ENCODE results near the gene ZNF850. TPM values are rescaled to one million over a fixed set of nuclear protein-coding genes. Genes with fewer than 3 reads are reported as not detected.

The ZNF850 gene
- total RNA-seq, 5 donors from 2014 or later (not counting 1 experiment from before 2014, with no cell fraction given), result 1.5 to 5.7 (median 4.7) TPM

- H3K4me3 Mint-ChIP-seq, result no peak overlapping the region
- no peaks in the 10 kb centered on the region for H3K4me1 ChIP-seq (ENCODE audit: control insufficient read depth in 1 of 2, extremely low read depth in 1 of 2, insufficient read depth in 2 of 2, low read length in 2 of 2)
- peaks cover 7 to 42% of the 10 kb centered on the region in 2 donors for H3K36me3 ChIP-seq (ENCODE audit: control insufficient read depth in 2 of 2, extremely low read depth in 1 of 2, insufficient read depth in 1 of 2, low read length in 1 of 2)
- H3K27ac ChIP-seq (ENCODE audit: low read length), result no peak overlapping the region
- ChIA-PET CTCF (no interaction called here), POLR2A (no interaction called here)
- H3K36me3 Mint-ChIP-seq, result peaks cover 65% of the 10 kb centered on the region
- H3K9me3 Mint-ChIP-seq, result peaks cover 21 to 49% (median 38%) of the 10 kb centered on the region in 3 donors
- H3K27ac Mint-ChIP-seq, result no peak overlapping the region
- ATAC-seq (replicated peaks in 1 of 4) (no peak), DNase-seq (peak in 1 of 35 experiments; percentile 0)
- H3K9me3 ChIP-seq, result peaks cover 44% of the 10 kb centered on the region
- no peaks in the 10 kb centered on the region for H3K4me1 Mint-ChIP-seq
- no peaks in the 10 kb centered on the region for H3K27me3 Mint-ChIP-seq
- WGBS (ENCODE audit: insufficient coverage), result no CpG with 5 or more reads among the region's 10 CpGs
- no peaks in the 10 kb centered on the region for H3K27me3 ChIP-seq (replicated peaks in 1 of 2; ENCODE audit: control insufficient read depth in 2 of 2, extremely low read depth in 1 of 2, insufficient read depth in 2 of 2, low read length in 1 of 2)
- peak overlapping the region in 1 of 2 donors; percentile 20 for H3K4me3 ChIP-seq (ENCODE audit: control insufficient read depth in 1 of 2, extremely low read depth in 1 of 2, low read length in 1 of 2)
Observed at GRCh38 chr19:36719687-36720556, 52.7 kb downstream of the ZNF850 start.

GRCh38 chr19:36709423-36709822 is 63.2 kb downstream of the ZNF850 start:
- no peak overlapping the region for H3K27ac ChIP-seq (ENCODE audit: low read length)
- POLR2A ChIA-PET, result no interaction called here
- DNase-seq (no peak), ATAC-seq (replicated peaks in 1 of 4) (no peak)
- Mint-ChIP-seq H3K9me3 (peaks cover 19 to 60% (median 54%) of the 10 kb centered on the region in 3 donors), H3K27me3 (no peaks in the 10 kb centered on the region), H3K36me3 (peaks cover 97% of the 10 kb centered on the region), H3K27ac (no peak overlapping the region), H3K4me3 (no peak overlapping the region), H3K4me1 (no peaks in the 10 kb centered on the region)
- CTCF ChIA-PET, result no interaction called here
- peaks cover 16% of the 10 kb centered on the region for H3K9me3 ChIP-seq
- H3K4me3 ChIP-seq (ENCODE audit: control insufficient read depth in 1 of 2, extremely low read depth in 1 of 2, low read length in 1 of 2), result no peak overlapping the region
- WGBS (ENCODE audit: insufficient coverage), result 100% methylated on average over 1 of the region's 2 CpGs
- no peaks in the 10 kb centered on the region for H3K27me3 ChIP-seq (replicated peaks in 1 of 2; ENCODE audit: control insufficient read depth in 2 of 2, extremely low read depth in 1 of 2, insufficient read depth in 2 of 2, low read length in 1 of 2)
- H3K36me3 ChIP-seq (ENCODE audit: control insufficient read depth in 2 of 2, extremely low read depth in 1 of 2, insufficient read depth in 1 of 2, low read length in 1 of 2), result peaks cover 28 to 35% of the 10 kb centered on the region in 2 donors
- H3K4me1 ChIP-seq (ENCODE audit: control insufficient read depth in 1 of 2, extremely low read depth in 1 of 2, insufficient read depth in 2 of 2, low read length in 2 of 2), result no peaks in the 10 kb centered on the region

GRCh38 chr19:36707134-36707533 is 65.5 kb downstream of the ZNF850 start:
- ATAC-seq (replicated peaks in 1 of 4), result no peak
- WGBS (ENCODE audit: insufficient coverage), result no CpG with 5 or more reads among the region's 2 CpGs
- Mint-ChIP-seq H3K4me3 (no peak overlapping the region), H3K36me3 (peaks cover 88% of the 10 kb centered on the region), H3K27ac (no peak overlapping the region), H3K4me1 (no peaks in the 10 kb centered on the region), H3K27me3 (no peaks in the 10 kb centered on the region), H3K9me3 (peaks cover 15 to 58% (median 51%) of the 10 kb centered on the region in 3 donors)
- Histone ChIP-seq H3K9me3 (peaks cover 15% of the 10 kb centered on the region), H3K36me3 (ENCODE audit: control insufficient read depth in 2 of 2, extremely low read depth in 1 of 2, insufficient read depth in 1 of 2, low read length in 1 of 2) (peaks cover 12 to 15% of the 10 kb centered on the region in 2 donors), H3K4me1 (ENCODE audit: control insufficient read depth in 1 of 2, extremely low read depth in 1 of 2, insufficient read depth in 2 of 2, low read length in 2 of 2) (no peaks in the 10 kb centered on the region), H3K4me3 (ENCODE audit: control insufficient read depth in 1 of 2, extremely low read depth in 1 of 2, low read length in 1 of 2) (no peak overlapping the region), H3K27me3 (replicated peaks in 1 of 2; ENCODE audit: control insufficient read depth in 2 of 2, extremely low read depth in 1 of 2, insufficient read depth in 2 of 2, low read length in 1 of 2) (no peaks in the 10 kb centered on the region), H3K27ac (ENCODE audit: low read length) (no peak overlapping the region)
- CTCF ChIA-PET, result no interaction called here
- POLR2A ChIA-PET, result no interaction called here
- no peak for DNase-seq

- peaks cover 55% of the 10 kb centered on the region for H3K36me3 Mint-ChIP-seq
- CTCF ChIA-PET, result no interaction called here
- peaks cover 3 to 33% of the 10 kb centered on the region in 2 donors for H3K36me3 ChIP-seq (ENCODE audit: control insufficient read depth in 2 of 2, extremely low read depth in 1 of 2, insufficient read depth in 1 of 2, low read length in 1 of 2)
Observed at GRCh38 chr19:36688058-36688457, 84.5 kb downstream of the ZNF850 start.

GRCh38 chr19:36687214-36688056 is 85.2 kb downstream of the ZNF850 start, which contains the start of gene ZNF567:
ZNF567 (plus strand) TSS chr19:36687612; CDS start chr19:36694868, 7,256 bp downstream.
- H3K36me3 Mint-ChIP-seq, result peaks cover 54% of the 10 kb centered on the region
- Histone ChIP-seq H3K9me3 (no peaks in the 10 kb centered on the region), H3K27me3 (replicated peaks in 1 of 2; ENCODE audit: control insufficient read depth in 2 of 2, extremely low read depth in 1 of 2, insufficient read depth in 2 of 2, low read length in 1 of 2) (no peaks in the 10 kb centered on the region), H3K27ac (ENCODE audit: low read length) (peak within 1 kb of the TSS; percentile 71), H3K4me3 (ENCODE audit: control insufficient read depth in 1 of 2, extremely low read depth in 1 of 2, low read length in 1 of 2) (peak within 1 kb of the TSS; percentile 81 to 86), H3K36me3 (ENCODE audit: control insufficient read depth in 2 of 2, extremely low read depth in 1 of 2, insufficient read depth in 1 of 2, low read length in 1 of 2) (peaks cover 0 to 27% of the 10 kb centered on the region in 2 donors), H3K4me1 (ENCODE audit: control insufficient read depth in 1 of 2, extremely low read depth in 1 of 2, insufficient read depth in 2 of 2, low read length in 2 of 2) (peaks cover 11 to 22% of the 10 kb centered on the region in 2 experiments)
- no peaks in the 10 kb centered on the region for H3K27me3 Mint-ChIP-seq
- ATAC-seq (replicated peaks in 1 of 4) (peak; percentile 93 to 97 (median 95)), DNase-seq (peak; percentile 90 to 99 (median 93))
- H3K9me3 Mint-ChIP-seq, result peaks cover 8 to 21% (median 13%) of the 10 kb centered on the region in 3 donors
- POLR2A ChIA-PET, result interaction anchor here in 1 of 2 donors (0.6 kb wide), 2 partner anchors 31 to 472 kb away, joined by 3 to 4 read pairs; partner anchors contain the start of gene ZNF146
- H3K27ac Mint-ChIP-seq, result peak within 1 kb of the TSS; percentile 93 to 97
- CTCF ChIA-PET, result interaction anchor here in 1 of 2 donors (0.5 kb wide), 1 partner anchor 146 kb away, joined by 4 read pairs; no protein-coding TSS in a partner anchor
- peak within 1 kb of the TSS; percentile 99 to 100 (median 99) for H3K4me3 Mint-ChIP-seq
- peaks cover 34 to 37% (median 37%) of the 10 kb centered on the region in 3 donors for H3K4me1 Mint-ChIP-seq
- under 1% methylated on average over 69 of the region's 69 CpGs for WGBS (ENCODE audit: insufficient coverage)

More at GRCh38 chr19:36688058-36688457, 84.5 kb downstream of the ZNF850 start:
- Mint-ChIP-seq H3K27me3 (no peaks in the 10 kb centered on the region), H3K4me3 (peak overlapping the region; percentile 99 to 100 (median 99)), H3K27ac (peak overlapping the region; percentile 93 to 97), H3K4me1 (peaks cover 34 to 37% (median 37%) of the 10 kb centered on the region in 3 donors), H3K9me3 (peaks cover 8 to 21% (median 13%) of the 10 kb centered on the region in 3 donors)
- H3K27ac ChIP-seq (ENCODE audit: low read length), result peak overlapping the region; percentile 71
- POLR2A ChIA-PET, result no interaction called here
- ATAC-seq (replicated peaks in 1 of 4) (no peak), DNase-seq (no peak)
- peak overlapping the region; percentile 81 to 86 for H3K4me3 ChIP-seq (ENCODE audit: control insufficient read depth in 1 of 2, extremely low read depth in 1 of 2, low read length in 1 of 2)
- H3K27me3 ChIP-seq (replicated peaks in 1 of 2; ENCODE audit: control insufficient read depth in 2 of 2, extremely low read depth in 1 of 2, insufficient read depth in 2 of 2, low read length in 1 of 2), result no peaks in the 10 kb centered on the region
- 16% methylated on average over 9 of the region's 9 CpGs for whole genome bisulfite sequencing (ENCODE audit: insufficient coverage)
- peaks cover 11 to 22% of the 10 kb centered on the region in 2 experiments for H3K4me1 ChIP-seq (ENCODE audit: control insufficient read depth in 1 of 2, extremely low read depth in 1 of 2, insufficient read depth in 2 of 2, low read length in 2 of 2)
- no peaks in the 10 kb centered on the region for H3K9me3 ChIP-seq

Data from T-cell (primary cell).